Bone marrow (tissue), 2 donors: ENCODE measurements around the gene FADS2.

Experiments used
- DNase-seq, 2 donors: peaks; one replicate each; lab custom pipeline; 2025; lab: John Stamatoyannopoulos, UW

The FADS2 gene

DNA sequence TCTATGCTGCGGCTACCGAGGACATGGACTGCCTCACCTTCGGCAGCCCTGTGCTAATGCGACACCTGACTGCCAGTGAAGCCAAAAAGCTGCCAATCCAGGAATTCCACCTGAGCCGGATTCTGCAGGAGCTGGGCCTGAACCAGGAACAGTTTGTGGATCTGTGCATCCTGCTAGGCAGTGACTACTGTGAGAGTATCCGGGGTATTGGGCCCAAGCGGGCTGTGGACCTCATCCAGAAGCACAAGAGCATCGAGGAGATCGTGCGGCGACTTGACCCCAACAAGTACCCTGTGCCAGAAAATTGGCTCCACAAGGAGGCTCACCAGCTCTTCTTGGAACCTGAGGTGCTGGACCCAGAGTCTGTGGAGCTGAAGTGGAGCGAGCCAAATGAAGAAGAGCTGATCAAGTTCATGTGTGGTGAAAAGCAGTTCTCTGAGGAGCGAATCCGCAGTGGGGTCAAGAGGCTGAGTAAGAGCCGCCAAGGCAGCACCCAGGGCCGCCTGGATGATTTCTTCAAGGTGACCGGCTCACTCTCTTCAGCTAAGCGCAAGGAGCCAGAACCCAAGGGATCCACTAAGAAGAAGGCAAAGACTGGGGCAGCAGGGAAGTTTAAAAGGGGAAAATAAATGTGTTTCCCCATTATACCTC is 32.1 kb upstream of the FADS2 start:
- DNase-seq: no peak

DNA sequence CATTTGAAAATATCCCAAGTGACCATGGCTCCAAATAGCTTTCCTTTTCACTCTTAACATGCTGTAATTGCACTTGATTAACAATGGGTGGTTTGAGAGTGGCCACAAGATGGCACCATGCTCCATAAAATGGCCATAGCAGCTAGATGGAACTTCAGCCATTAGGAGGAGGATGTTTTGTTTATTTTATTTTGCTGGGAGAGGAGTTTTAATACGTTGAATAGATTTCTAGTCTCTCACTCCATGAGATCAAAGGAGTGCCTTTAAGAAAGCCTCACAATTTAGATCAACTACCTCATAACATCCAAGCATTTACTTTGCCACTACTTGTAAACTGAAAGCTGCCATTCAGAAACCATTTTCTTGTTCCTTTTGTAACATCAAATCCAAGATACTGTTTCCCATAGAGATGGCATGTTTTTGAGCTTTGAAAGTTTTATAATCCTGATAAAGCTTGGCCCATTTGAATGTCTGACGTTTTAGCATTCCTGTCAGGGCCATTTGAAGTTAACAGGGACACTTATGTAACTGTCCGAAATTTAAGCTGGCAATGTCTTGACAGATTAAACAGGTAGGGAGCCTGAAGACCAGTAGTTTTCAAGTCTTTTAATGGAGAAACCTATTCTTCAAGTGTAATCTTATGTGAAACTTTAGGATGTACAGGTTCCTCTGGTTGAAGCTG is 30.7 kb upstream of the FADS2 start:
- DNase-seq: peak; percentile 16 to 76

DNA sequence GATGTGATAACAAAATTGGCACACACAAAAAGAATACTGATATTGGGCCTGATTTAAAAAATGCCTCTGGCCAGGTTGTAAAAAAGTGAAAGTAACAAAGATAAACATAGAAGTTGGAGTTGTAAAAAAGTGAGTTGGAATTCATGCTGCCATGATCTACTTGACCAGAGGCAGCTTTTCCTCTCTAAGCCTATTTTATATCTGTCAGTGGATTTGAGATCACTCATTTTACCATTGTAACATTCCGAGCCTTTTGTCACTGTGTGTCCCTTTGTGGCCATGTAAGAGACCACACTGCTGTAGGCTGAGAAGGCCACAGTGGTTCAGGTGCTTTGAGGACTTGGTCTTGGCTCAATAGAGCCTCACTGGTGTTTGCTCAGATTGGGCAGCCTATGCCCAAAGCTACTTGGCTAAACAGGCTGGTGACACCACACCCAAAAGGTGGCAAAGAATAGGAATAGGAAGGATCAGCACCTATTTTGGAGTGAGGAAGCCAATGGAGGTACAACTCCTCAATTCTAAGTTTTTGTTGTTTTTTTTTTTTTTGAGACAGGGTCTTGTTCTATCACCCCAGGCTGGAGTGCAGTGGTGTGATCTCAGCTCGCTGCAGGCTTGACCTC is 28.3 kb upstream of the FADS2 start:
- no peak for DNase-seq

DNA sequence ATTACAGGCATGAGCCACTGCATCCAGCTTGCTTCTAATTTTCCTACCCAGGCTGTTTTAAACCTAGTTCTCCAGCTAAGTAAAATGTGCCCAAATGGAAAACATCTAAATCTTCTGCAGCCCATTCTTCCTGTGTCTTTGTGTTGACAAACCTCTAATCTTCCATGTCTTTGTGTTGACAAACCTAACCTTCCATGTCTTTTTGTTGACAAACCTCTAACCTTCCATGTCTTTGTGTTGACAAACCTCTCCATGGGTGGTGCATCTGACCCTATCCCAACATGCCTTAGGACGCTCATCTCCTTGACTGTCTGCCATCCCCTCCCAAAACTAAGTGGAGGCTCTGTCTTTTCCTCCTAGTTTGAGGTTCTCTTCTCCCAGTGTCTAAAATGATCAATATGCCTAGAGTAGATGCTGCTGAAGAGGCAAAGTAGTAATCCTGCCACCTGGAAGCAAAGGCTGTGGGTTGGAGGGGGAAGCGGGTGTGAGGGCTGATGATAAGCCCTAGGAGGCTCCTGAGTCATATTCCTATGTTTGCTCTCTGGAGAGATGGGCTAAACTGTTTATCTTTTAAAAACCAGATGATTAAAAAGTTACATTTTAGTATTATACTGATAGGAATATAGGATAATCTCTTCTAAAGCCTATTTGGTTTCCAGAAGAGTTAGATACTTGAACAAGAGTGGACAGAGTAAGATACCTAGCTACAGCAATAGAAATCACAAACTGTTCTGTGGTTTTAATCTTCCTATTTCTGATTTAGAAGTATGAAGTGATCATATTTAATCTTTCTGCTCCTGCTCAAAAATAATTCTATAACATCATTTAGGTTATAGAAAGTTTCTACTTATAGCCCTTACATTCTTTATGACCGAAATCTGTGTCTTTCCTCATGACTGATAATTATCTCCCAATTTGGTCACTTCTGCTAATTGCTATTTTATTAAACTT is 27.5 kb upstream of the FADS2 start:
- no peak for DNase-seq

DNA sequence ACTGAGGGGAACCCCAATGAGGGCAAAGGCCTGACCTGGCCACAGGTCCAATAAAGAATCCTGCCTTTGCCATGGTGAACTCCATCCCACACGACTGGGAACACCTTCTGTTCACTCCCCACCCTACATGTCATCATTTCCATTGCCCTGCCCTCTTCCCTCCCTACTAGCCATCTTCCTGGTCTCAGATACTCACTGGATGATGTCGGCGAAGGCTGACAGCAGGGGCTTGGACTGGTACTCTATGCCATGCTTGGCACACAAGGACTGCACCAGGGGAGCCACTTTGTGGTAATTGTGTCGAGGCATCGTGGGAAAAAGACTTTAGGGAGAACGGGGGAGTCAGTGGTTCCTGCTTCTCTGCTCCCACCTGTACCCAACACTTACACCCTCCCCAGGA is 25.5 kb upstream of the FADS2 start:
- no peak for DNase-seq

DNA sequence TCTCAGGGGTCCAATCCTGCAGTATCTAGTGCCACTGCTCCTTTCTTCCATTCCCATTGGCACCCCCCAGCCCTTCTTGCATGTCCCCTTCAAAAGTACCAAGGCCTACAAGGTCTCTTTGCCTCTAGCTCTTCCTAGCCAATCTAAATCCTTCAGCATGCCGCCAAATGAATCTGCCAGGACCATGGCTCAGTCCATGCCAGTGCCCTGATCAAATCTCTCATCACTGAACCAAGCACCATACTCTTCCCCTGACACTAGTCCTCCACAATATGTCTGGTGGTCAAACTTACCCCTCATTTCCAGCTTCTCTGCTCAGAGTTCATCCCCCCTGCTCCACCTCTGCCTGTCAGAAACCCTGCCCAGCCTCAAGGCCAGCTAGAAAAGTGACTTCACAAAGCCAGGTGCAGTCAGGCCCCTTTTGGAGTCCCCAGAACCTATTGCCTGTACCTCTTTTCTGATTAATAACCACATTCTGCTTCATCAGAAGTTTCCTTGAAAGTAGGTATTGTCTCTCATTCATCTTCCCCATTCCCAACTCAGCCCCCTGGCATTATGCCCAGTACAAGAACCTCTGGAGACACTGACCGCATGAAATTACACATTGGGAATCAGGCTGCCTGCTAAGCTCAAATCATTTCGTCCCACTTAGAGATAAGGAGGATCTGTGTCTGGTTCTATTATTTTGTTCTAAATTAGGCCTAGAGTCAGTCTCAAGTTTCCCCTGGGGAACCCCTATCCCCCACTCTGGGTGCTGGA is 24.0 kb upstream of the FADS2 start:
- DNase-seq: no peak

DNA sequence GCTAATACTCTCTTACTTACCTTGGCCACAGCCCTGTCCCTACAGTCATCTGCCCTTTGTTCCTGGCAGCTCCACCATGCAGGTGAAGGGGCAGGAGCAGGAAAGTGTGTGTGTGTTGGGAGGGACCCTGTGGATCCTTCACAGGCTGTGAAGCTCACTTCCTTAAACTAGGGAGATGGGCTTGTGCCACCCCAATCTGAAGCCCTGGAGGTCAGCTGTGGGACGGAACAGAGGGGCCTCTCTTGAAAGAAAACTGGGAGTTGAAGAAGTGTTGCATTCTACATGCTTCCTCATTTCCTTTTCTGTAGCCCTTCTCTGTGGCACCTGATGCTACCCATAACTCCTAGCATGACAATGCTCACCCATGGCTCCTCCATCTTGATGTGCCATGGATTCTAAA is 23.0 kb upstream of the FADS2 start:
- DNase-seq: no peak

DNA sequence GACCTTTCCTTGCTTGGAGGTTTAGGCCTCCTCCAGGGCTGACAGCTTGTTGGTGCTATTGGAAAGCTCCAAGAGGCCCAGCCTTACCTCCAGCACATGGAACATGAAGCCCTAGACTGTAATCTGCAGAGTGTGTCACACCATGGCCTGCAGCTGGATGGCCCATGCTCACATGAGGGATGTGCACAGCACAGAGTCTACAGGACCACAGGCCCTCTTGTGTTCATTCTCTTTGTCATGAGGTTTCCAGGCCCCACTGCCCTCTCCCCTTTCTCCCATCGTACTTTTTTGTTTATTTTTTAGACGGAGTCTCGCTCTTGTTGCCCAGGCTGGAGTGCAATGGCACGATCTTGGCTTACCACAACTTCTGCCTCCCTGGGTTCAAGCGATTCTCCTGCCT is 21.3 kb upstream of the FADS2 start:
- no peak for DNase-seq

DNA sequence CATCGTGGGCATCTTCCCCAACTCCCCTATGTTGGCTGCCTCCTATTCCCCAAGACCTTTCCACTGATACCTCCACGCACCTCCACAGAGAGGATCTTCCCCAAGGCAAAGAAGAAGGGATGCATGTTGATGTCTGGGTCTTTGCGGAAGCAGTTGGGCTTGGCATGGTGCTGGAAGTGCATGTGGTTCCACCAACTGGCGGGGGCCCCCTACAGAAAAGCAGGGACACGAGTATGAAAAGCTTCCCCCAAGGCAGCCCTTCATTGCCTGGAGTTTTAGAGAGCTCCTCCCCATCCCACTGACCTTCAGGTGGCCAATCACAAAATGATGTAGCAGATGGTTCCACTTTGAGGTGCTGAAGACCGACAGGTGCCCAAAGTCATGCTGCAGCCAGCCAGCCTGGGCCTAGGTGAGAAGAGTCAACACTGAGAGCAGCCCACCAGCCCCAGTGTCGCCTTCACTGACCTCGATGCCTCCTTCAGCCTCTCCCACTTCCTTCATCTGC is 17.4 kb upstream of the FADS2 start:
- DNase-seq: no peak

DNA sequence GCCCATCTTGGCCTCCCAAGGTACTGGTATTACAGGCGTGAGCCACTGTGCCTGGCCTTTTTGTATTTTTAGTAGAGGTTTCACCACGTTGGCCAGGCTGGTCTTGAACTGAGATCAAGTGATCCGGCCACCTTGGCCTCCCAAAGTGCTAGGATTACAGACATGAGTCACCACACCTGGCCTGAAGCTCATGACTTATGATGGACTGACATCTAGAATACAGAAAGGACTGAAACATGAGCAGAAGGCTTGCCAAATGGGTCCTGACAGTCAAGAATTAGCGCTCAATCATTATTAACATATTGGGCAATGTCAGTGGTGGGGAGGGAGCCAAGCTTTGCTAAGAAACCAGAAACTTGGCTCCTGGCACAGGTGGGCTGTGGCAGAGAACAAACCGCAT is 16.3 kb upstream of the FADS2 start:
- no peak for DNase-seq

DNA sequence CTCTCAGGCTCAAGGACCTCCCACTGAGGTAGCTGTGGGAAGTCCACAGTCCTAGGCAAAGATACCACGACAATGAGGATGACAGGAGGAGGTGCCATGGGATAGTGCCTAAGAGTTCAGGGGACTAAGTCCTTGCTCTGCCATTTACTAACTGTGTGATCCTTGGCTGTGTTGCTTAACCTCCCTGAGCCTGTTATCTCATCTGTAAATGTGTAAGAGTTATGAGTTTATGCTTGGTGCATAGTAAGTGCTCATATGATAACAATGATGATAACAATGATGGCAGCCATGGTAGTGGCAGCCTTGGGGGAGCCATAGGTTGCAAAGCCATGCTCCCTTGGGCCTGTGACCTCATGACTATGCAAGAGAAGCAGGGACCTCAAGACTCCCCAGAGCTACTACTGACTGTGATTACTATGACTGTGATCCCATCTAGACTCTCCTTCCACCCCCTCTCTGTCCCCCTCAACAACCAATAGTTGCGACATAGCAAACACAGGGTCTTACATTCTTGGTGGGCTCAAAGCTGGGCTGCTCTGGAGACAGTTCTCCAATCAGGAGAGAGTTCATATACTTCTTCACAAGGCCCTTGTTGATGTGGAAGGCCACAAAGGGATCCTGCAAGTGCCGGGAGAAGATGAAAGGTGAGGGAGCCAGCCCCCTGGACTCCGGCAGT is 15.2 kb upstream of the FADS2 start:
- DNase-seq: no peak

DNA sequence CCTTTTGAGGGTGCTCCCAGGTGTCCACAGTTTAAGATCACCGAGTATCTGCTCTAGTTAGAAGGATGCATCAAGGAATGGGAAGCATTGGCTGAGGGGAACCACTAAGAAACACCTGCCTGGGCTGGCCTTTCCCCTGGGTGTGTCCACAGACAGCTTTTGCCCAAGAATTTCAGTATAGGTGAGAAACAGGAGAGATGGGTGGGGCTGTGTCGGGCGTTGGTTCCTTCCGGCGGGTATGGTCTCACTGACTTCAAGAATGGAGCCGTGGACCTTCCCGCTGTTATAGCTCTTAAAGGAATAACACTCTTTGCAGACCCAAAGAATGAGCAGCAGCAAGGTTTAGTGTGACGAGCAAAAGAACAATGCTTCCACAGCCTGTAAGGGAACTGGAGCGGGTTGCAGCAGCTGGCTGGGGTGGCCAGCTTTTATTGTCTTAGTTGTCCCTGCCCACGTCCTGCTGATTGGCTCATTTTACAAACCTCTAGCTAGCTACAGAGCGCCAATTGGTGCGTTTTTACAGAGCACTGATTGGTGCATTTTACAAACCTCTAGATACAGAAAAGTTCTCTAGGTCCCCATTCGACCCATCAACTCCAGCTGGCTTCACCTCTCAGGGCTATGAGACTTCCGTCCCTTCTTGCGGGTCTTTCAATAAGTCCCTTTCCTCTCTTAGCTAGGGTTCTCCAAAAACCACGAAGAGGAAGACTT is 13.7 kb upstream of the FADS2 start:
- peak in 1 of 2 donors; percentile 32 for DNase-seq

DNA sequence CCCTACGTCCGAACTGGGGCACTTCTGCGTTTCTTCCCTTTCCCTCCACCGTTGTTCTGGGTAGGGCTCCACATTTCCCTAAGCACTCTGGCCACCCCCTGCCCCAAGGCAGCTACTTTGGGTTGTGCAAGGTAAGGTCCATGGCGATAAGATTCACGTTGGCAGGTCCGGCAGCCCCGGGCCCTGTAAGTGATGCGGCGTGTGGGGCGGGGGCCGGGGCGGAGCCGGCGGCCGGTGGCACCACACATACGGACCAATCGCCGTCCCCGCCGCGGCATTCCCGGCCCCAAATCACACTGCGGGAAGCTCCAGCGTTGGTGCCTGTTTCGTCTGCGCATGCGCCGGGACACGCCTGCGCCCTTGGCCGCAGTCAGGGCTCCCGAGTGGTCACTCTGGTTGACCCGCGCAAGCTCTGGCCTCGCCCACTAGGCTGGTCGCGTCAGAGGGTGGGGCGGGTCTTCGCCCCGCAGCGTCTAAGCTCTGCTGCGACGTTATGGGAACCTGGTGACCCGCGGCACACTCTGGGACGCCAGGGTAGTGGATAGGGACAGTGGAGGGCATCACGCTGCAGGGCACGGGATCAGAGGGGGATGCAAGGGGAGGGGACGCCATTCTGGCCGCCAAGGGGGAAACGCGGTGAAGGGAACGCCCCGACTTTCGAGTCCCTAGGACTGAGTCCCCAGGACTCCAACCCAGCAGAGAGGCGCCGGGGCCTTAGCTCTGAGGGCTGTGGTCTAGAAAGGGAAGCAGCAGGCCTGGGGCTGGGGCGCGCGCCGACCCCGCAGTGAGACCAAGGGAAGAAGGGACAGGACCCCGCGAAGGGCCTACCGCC is 12.9 kb upstream of the FADS2 start:
- peak; percentile 53 to 70 for DNase-seq

DNA sequence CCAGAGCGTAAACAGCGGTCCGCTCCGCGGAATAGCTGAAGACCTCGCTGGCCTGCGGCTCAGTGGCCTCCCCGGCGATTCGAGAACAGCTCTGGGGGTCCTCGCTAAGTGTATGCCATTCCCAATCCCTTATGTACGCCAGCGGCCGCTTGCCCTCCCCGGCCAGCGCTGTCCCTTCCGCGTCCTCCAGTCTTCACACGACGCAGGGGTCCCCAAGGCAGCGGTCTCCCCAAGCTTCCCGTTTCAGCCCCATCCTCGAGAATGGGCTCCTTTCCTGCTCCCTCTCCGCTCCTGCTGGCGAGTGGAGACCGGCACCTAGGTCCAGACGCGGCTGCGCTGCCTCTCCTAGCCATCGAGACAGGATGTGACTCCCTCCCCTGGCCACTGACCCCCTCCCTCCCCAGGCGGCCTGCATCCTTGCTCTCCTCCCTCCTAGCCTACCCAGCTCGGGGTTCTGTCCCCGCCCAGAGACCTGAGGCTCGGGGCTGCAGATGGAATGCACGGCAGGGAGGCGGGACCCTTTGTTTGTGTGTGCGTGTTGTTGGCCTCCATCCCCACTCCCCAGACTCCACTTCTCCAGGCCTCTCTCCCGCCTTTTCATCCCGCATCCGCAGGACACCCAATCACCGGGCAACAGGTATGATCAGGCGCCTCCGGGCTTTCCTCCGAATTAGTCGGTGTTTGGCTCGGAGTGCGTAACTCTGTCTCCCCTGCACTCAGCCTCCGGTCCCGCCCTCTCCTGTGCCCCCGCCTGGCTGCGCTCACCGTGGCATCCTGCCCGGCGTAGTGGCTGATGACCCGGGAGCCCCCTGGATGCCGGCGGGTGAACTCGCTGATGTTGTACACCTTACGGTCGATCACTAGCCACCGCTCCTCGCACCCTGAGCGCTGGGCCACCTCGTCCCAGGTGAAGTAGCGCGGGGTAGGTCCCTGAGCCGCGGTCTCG is 12.0 kb upstream of the FADS2 start:
- peak; percentile 46 to 56 for DNase-seq

DNA sequence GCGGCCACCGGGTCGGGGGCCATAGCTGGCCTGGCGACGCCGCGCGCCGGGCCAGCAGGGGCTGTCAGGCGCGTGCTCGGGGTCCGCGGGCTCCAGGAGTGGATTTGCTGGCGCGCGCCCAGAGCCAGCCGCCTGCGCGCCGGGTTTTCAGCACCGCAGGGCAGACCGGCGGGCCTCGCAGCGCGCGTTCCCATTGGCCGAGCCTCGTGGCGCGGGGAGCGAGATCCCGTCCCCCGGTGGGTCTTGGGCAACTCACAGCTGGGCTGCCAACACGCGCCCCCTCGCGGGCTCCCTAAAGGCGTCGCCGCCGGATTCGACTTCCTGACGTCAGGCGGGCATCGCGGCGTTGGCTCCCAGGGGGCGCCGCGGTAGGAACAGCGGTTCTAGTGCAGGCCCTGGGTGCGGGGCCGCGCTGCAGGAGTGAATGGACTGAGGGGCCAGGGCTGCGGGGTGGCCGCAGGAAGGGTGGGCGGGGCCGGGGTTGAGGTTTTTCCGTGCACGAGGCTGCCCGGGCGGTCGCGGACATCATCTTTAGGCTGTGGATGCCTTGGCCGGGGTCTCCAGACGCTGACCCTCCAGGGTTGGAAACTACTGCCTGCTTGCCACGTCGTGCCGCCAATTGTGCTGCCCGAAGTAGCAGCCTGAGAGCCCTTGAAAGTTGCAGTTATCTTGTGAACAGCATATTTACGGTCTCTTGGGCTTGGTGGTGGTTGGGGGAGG is 11.2 kb upstream of the FADS2 start, which contains the start of gene FADS1:
FADS1 (minus strand) TSS at position 268 of the 720 bp plus-strand sequence; CDS start at position 194, 74 bp downstream.
- peak; percentile 73 to 90 for DNase-seq

DNA sequence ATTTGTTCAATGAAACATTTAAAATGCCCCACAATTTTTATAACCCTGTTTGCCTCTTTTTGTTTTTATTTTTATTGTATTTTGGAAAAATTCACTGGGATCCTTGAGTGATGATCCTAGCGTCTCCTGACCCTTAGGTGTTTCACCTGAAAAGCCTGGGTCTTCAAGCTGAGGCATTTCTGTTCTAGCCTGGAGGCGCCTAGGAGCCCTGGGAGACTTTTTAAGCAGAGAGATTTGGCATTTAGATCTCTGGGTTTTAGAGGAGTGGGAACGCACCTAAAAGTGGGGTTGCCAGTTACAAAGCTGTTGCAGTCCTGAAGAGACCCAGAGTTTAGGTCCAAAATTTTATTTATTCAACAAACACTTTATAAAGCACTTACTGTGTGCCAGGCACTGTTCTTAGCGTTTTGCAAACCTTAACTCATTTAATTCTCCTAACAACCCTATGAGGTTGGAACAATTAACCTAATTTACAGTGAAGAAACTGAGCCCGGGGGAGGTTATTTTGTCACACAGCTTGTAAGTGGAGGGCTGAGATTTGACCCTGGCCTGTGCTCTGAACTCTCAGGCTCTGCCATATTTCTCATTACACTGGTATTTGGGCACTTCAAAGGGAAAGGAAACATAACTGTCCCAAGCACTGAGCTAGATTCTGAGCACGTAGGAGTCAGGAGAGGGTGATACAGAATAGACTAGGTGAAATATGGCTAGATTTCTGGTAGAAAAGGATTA is 10.5 kb upstream of the FADS2 start:
- DNase-seq: no peak

DNA sequence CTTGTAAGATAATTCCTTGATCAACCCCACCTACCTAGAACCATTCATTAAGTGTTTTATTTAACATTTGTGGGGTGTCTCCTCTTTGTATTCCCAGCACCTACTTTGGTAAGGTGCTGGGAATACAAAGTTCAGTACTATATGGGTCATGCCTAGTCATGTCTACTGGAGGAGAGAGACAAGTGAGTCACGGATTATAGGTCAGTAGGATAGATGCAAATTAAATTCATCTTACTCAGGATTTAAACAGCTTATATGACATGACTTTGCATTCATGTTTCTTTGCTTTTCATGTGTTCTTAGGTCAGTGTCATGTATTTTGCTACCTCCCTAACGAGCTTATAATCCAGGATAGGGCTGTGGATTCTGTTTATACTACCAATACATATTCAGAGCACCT is 7.9 kb upstream of the FADS2 start:
- no peak for DNase-seq
